H9 (cell line): ENCODE results near the gene TGFBRAP1. TPM values are rescaled to one million over a fixed set of nuclear protein-coding genes. Genes with fewer than 3 reads are reported as not detected.

Experiments used
- DNase-seq: peaks from one replicate; pipeline ENCODE4 v3.0.0-alpha.2; 2017
- H2AFZ ChIP-seq: one replicate; pipeline ENCODE4 v1.6.1; 2013; ENCODE audit warnings: mild to moderate bottlenecking, low read length, control low read depth, moderate library complexity
- H2AK5ac ChIP-seq: 2 replicates; pipeline ENCODE4 v1.6.1; 2013; ENCODE audit warnings: low read length, control low read depth, mixed read lengths; ENCODE audit not compliant: insufficient read length
- H2BK120ac ChIP-seq: one replicate; pipeline ENCODE4 v1.6.1; 2013; ENCODE audit warnings: low read depth, mild to moderate bottlenecking, low read length, control low read depth, inconsistent platforms; ENCODE audit not compliant: poor library complexity, severe bottlenecking
- H2BK12ac ChIP-seq: 2 replicates; pipeline ENCODE4 v1.6.1; 2013; ENCODE audit warnings: low read length, control low read depth, mixed read lengths, low read depth; ENCODE audit not compliant: insufficient read length
- H2BK15ac ChIP-seq: 2 replicates; pipeline ENCODE4 v1.6.1; 2013; ENCODE audit warnings: low read depth, low read length, control low read depth
- H2BK20ac ChIP-seq: one replicate; pipeline ENCODE4 v1.6.1; 2013; ENCODE audit warnings: low read depth, mild to moderate bottlenecking, low read length, control low read depth, inconsistent platforms; ENCODE audit not compliant: poor library complexity, severe bottlenecking
- H2BK5ac ChIP-seq: 2 replicates; pipeline ENCODE4 v1.6.1; 2013; ENCODE audit warnings: low read length, control low read depth, mixed read lengths; ENCODE audit not compliant: insufficient read length
- H3K14ac ChIP-seq: 2 replicates; pipeline ENCODE4 v1.6.1; 2013; ENCODE audit warnings: low read length, control low read depth; ENCODE audit not compliant: insufficient read depth
- H3K18ac ChIP-seq: 2 replicates; pipeline ENCODE4 v1.6.1; 2013; ENCODE audit warnings: low read depth, mild to moderate bottlenecking, mixed read lengths, low read length, control low read depth; ENCODE audit not compliant: insufficient read length
- H3K23ac ChIP-seq: 2 replicates; pipeline ENCODE4 v1.6.1; 2013; ENCODE audit warnings: low read length, control low read depth, mixed read lengths, low read depth; ENCODE audit not compliant: insufficient read length
- H3K23me2 ChIP-seq: 2 replicates; pipeline ENCODE4 v1.6.1; 2013; ENCODE audit warnings: low read depth, mild to moderate bottlenecking, mixed read lengths, low read length, control low read depth; ENCODE audit not compliant: insufficient read length, poor library complexity, severe bottlenecking
- H3K27ac ChIP-seq: 2 replicates; pipeline ENCODE4 v1.5.1; 2013; ENCODE audit warnings: low read length, control low read depth, mixed read lengths, low read depth; ENCODE audit not compliant: insufficient read length
- H3K27me3 ChIP-seq: 2 replicates; pipeline ENCODE4 v1.6.1; 2013; ENCODE audit warnings: low read length, control low read depth, inconsistent platforms; ENCODE audit not compliant: insufficient read depth
- H3K4ac ChIP-seq: 2 replicates; pipeline ENCODE4 v1.6.1; 2013; ENCODE audit warnings: low read depth, mild to moderate bottlenecking, control low read depth, inconsistent platforms, low read length, moderate library complexity
- H3K4me1 ChIP-seq: 2 replicates; pipeline ENCODE4 v1.6.1; 2013; ENCODE audit warnings: low read length, control low read depth, inconsistent platforms; ENCODE audit not compliant: insufficient read depth
- H3K4me2 ChIP-seq: 2 replicates; pipeline ENCODE4 v1.6.1; 2013; ENCODE audit warnings: low read length, control low read depth, mixed read lengths; ENCODE audit not compliant: insufficient read length, insufficient read depth
- H3K56ac ChIP-seq: 2 replicates; pipeline ENCODE4 v1.6.1; 2013; ENCODE audit warnings: low read depth, mild to moderate bottlenecking, mixed read lengths, low read length, control low read depth; ENCODE audit not compliant: insufficient read length
- H3K79me1 ChIP-seq: 2 replicates; pipeline ENCODE4 v1.6.1; 2013; ENCODE audit warnings: low read depth, mild to moderate bottlenecking, moderate library complexity, low read length, control low read depth, inconsistent platforms; ENCODE audit not compliant: insufficient read depth, poor library complexity, severe bottlenecking
- H3K79me2 ChIP-seq: 2 replicates; pipeline ENCODE4 v1.6.1; 2013; ENCODE audit warnings: low read length, control low read depth, inconsistent platforms; ENCODE audit not compliant: insufficient read depth
- H3K9ac ChIP-seq: 2 replicates; pipeline ENCODE4 v1.6.1; 2013; ENCODE audit warnings: low read length, control low read depth, mixed read lengths; ENCODE audit not compliant: insufficient read length; ENCODE audit errors: extremely low read depth
- H3K9me3 ChIP-seq: one replicate; pipeline ENCODE4 v1.6.1; 2013; ENCODE audit warnings: low read depth, low read length, inconsistent platforms; ENCODE audit not compliant: control insufficient read depth
- H3T11ph ChIP-seq: one replicate; pipeline ENCODE4 v1.6.1; 2013; ENCODE audit warnings: mild to moderate bottlenecking, low read length, control low read depth, inconsistent platforms
- H4K20me1 ChIP-seq: one replicate; pipeline ENCODE4 v1.6.1; 2013; ENCODE audit not compliant: control insufficient read depth, insufficient read length, insufficient read depth
- H4K5ac ChIP-seq: 2 replicates; pipeline ENCODE4 v1.6.1; 2013; ENCODE audit warnings: low read depth, mild to moderate bottlenecking, mixed read lengths, low read length, control low read depth; ENCODE audit not compliant: insufficient read length
- H4K8ac ChIP-seq: replicated peaks from 2 replicates; pipeline ENCODE4 v1.6.1; 2013; ENCODE audit warnings: low read length, control low read depth, mixed read lengths, low read depth; ENCODE audit not compliant: insufficient read length
- H4K91ac ChIP-seq: 2 replicates; pipeline ENCODE4 v1.6.1; 2013; ENCODE audit warnings: low read depth, mild to moderate bottlenecking, moderate library complexity, mixed read lengths, low read length, control low read depth; ENCODE audit not compliant: insufficient read length
- H3K27ac Mint-ChIP-seq, 3 experiments: 2 replicates in 2 of 3; 3 replicates in 1 of 3; pipeline ENCODE4 v1.8.0; 2020 to 2021; ENCODE audit warnings: mixed read lengths in 3 of 3, mild to moderate bottlenecking in 1 of 3, moderate library complexity in 1 of 3
- H3K27me3 Mint-ChIP-seq: 2 replicates; pipeline ENCODE4 v1.8.0; 2021; ENCODE audit warnings: low read depth, mild to moderate bottlenecking, moderate library complexity, mixed read lengths
- H3K36me3 Mint-ChIP-seq, 3 experiments: 2 replicates in 2 of 3; 3 replicates in 1 of 3; pipeline ENCODE4 v1.8.0; 2020 to 2021; ENCODE audit warnings: low read depth in 3 of 3, mixed read lengths in 3 of 3; ENCODE audit not compliant: insufficient read depth in 1 of 3
- H3K4me1 Mint-ChIP-seq, 2 experiments: 2 replicates each; pipeline ENCODE4 v1.8.0; 2020; ENCODE audit warnings: mixed read lengths in 2 of 2
- H3K4me3 Mint-ChIP-seq, 2 experiments: 2 replicates in 1 of 2; 3 replicates in 1 of 2; pipeline ENCODE4 v1.8.0; 2020 to 2021; ENCODE audit warnings: mild to moderate bottlenecking in 2 of 2, mixed read lengths in 2 of 2, moderate library complexity in 1 of 2
- H3K9me3 Mint-ChIP-seq, 2 experiments: 2 replicates in 1 of 2; 3 replicates in 1 of 2; pipeline ENCODE4 v1.8.0; 2020; ENCODE audit warnings: mild to moderate bottlenecking in 2 of 2, mixed read lengths in 2 of 2, moderate library complexity in 1 of 2
- CTCF ChIP-seq: fragments of 200-600 bp; sonication (generic); conservative IDR thresholded peaks from 3 replicates; pipeline ENCODE4 v1.8.0; 2021; ENCODE audit warnings: antibody characterized with exemption, mild to moderate bottlenecking
- WGBS: extraction: QIAGEN DNeasy Blood & Tissue Kit; methylation state at CpG from one replicate; pipeline ENCODE4 v1.1.7; 2013; ENCODE audit warnings: missing lambda C conversion rate, low lambda C conversion rate, mixed read lengths; ENCODE audit not compliant: insufficient read length; ENCODE audit errors: extremely low coverage; 5-methylcytosine and 5-hydroxymethylcytosine counted together
- total RNA-seq: library from RNA; stranded (reverse); gene quantifications from 2 replicates; pipeline ENCODE4 v1.2.1, GENCODE V29; 2021

Gene TGFBRAP1
- total RNA-seq, 1 experiment from 2014 or later = 23.6 TPM

- no peak overlapping the region for H2BK15ac ChIP-seq
- no peaks in the 10 kb centered on the region for H3K27me3 ChIP-seq
- no peak overlapping the region for H3K27ac ChIP-seq
- peak; percentile 93 for TF ChIP-seq CTCF
- no peak overlapping the region for H3K18ac ChIP-seq
- no peak overlapping the region for H3K56ac ChIP-seq
- H3K9me3 Mint-ChIP-seq = no peaks in the 10 kb centered on the region
- no peak overlapping the region for H2BK120ac ChIP-seq
- no peaks in the 10 kb centered on the region for H3K79me1 ChIP-seq
- no peak overlapping the region for H4K91ac ChIP-seq
- no peaks in the 10 kb centered on the region for H3K27me3 Mint-ChIP-seq
- H3K79me2 ChIP-seq = no peaks in the 10 kb centered on the region
- H3K9ac ChIP-seq = no peak overlapping the region
- peaks cover 2 to 7% of the 10 kb centered on the region in 2 experiments for H3K4me1 Mint-ChIP-seq
- no peaks in the 10 kb centered on the region for H3K9me3 ChIP-seq
- no peak overlapping the region for H2BK20ac ChIP-seq
- H3K23me2 ChIP-seq = no peaks in the 10 kb centered on the region
- no peaks in the 10 kb centered on the region for H4K20me1 ChIP-seq
- H2BK5ac ChIP-seq = no peak overlapping the region
- no peak overlapping the region for H4K8ac ChIP-seq
- no peak overlapping the region for H4K5ac ChIP-seq
- H3K36me3 Mint-ChIP-seq = peaks cover 10 to 54% (median 43%) of the 10 kb centered on the region in 3 experiments; a peak in 6 of 7 replicates
- peak; percentile 90 for DNase-seq
- H3T11ph ChIP-seq = no peak overlapping the region
- no peak overlapping the region for H3K4me2 ChIP-seq
- no peak overlapping the region for H3K23ac ChIP-seq
- no peak overlapping the region for H2AFZ ChIP-seq
- peak overlapping the region in 1 of 3 experiments; percentile 45; a peak in 2 of 7 replicates for H3K27ac Mint-ChIP-seq
- no peak overlapping the region for H3K14ac ChIP-seq
- no peaks in the 10 kb centered on the region for H3K4me1 ChIP-seq
- no peak overlapping the region; a peak in 1 of 5 replicates for H3K4me3 Mint-ChIP-seq
- H2BK12ac ChIP-seq = no peak overlapping the region
- H3K4ac ChIP-seq = no peak overlapping the region
- WGBS = no CpG with 5 or more reads among the region's 30 CpGs
- no peak overlapping the region for H2AK5ac ChIP-seq
Measured at GRCh38 chr2:105369777-105370690, 40.5 kb upstream of the TGFBRAP1 start.
